Measurements from ENCODE around the gene PPP1R36.

- no peak for TF ChIP-seq POLR2AphosphoS5 (IDR thresholded peaks at IDR 0.05)
- TF ChIP-seq CTCF (IDR thresholded peaks at IDR 0.05) = no peak
- no peak for TF ChIP-seq POLR2A (IDR thresholded peaks at IDR 0.05)
- TF ChIP-seq EP300 (IDR thresholded peaks at IDR 0.05) = no peak
Observed at GRCh38 chr14:64541972-64542835, 7.6 kb upstream of the PPP1R36 start.

Data from upper lobe of left lung (tissue), 4 donors.